ENCODE results near the gene HS2ST1.

GRCh38 chr1:87042111-87042811 lies 127.8 kb downstream of the HS2ST1 start:
- TF ChIP-seq, protein P1, sequence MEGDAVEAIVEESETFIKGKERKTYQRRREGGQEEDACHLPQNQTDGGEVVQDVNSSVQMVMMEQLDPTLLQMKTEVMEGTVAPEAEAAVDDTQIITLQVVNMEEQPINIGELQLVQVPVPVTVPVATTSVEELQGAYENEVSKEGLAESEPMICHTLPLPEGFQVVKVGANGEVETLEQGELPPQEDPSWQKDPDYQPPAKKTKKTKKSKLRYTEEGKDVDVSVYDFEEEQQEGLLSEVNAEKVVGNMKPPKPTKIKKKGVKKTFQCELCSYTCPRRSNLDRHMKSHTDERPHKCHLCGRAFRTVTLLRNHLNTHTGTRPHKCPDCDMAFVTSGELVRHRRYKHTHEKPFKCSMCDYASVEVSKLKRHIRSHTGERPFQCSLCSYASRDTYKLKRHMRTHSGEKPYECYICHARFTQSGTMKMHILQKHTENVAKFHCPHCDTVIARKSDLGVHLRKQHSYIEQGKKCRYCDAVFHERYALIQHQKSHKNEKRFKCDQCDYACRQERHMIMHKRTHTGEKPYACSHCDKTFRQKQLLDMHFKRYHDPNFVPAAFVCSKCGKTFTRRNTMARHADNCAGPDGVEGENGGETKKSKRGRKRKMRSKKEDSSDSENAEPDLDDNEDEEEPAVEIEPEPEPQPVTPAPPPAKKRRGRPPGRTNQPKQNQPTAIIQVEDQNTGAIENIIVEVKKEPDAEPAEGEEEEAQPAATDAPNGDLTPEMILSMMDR (IDR thresholded peaks at IDR 0.05 in 2 of 3, conservative IDR thresholded peaks at IDR 0.05 in 1 of 3; ENCODE audit: borderline replicate concordance in 1 of 3, insufficient read depth in 1 of 3, low read depth in 2 of 3, low read length in 2 of 3), result no peak
- TF ChIP-seq EZH2 (IDR thresholded peaks at IDR 0.05) (no peak), EZH2phosphoT487 (IDR thresholded peaks at IDR 0.05; ENCODE audit: borderline replicate concordance) (no peak), SIN3A (IDR thresholded peaks at IDR 0.05; ENCODE audit: low read depth) (no peak), CEBPB (IDR thresholded peaks at IDR 0.05; ENCODE audit: low read depth) (no peak), FOSL1 (IDR thresholded peaks at IDR 0.05; ENCODE audit: low read depth) (no peak), SP1 (IDR thresholded peaks at IDR 0.05; ENCODE audit: low read depth) (no peak), JUND (IDR thresholded peaks at IDR 0.05) (no peak), POLR2A (IDR thresholded peaks at IDR 0.05; ENCODE audit: borderline replicate concordance, extremely low read depth, insufficient read depth, insufficient read length) (no peak), ELF1 (IDR thresholded peaks at IDR 0.05; ENCODE audit: borderline replicate concordance, low read depth) (no peak), RAD21 (IDR thresholded peaks at IDR 0.05; ENCODE audit: low read depth) (no peak)
- TF ChIP-seq, protein P2, sequence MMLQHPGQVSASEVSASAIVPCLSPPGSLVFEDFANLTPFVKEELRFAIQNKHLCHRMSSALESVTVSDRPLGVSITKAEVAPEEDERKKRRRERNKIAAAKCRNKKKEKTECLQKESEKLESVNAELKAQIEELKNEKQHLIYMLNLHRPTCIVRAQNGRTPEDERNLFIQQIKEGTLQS (IDR thresholded peaks at IDR 0.05), result no peak

Measured in HCT116 (cell line).